ENCODE measurements around the gene TBX3.

TBX3 gene

GRCh38 chr12:114659084-114659483 lies 24.9 kb downstream of the TBX3 start:
- no peak for TF ChIP-seq CTCF (IDR thresholded peaks at IDR 0.05; ENCODE audit: low read depth, low read length)
- peaks cover 18% of the 10 kb centered on the region for H3K27me3 ChIP-seq (ENCODE audit: insufficient read depth, low read depth, severe bottlenecking)
- DNase-seq, result no peak
- H3K4me3 ChIP-seq (ENCODE audit: low read depth, low read length), result no peak overlapping the region
- H3K9me3 ChIP-seq (ENCODE audit: severe bottlenecking), result no peaks in the 10 kb centered on the region
- no peaks in the 10 kb centered on the region for H3K36me3 ChIP-seq
- H3K27ac ChIP-seq, result no peak overlapping the region

- H3K27ac ChIP-seq, result no peak overlapping the region
- H3K27me3 ChIP-seq (ENCODE audit: insufficient read depth, low read depth, severe bottlenecking), result peaks cover 16% of the 10 kb centered on the region
- no peak for TF ChIP-seq CTCF (IDR thresholded peaks at IDR 0.05; ENCODE audit: low read depth, low read length)
- no peaks in the 10 kb centered on the region for H3K9me3 ChIP-seq (ENCODE audit: severe bottlenecking)
- DNase-seq, result no peak
- H3K36me3 ChIP-seq, result no peaks in the 10 kb centered on the region
- H3K4me3 ChIP-seq (ENCODE audit: low read depth, low read length), result no peak overlapping the region
Observed at GRCh38 chr12:114658002-114658441, 26.0 kb downstream of the TBX3 start.

GRCh38 chr12:114657597-114657920 lies 26.4 kb downstream of the TBX3 start:
- H3K27me3 ChIP-seq (ENCODE audit: insufficient read depth, low read depth, severe bottlenecking), result peaks cover 13% of the 10 kb centered on the region
- H3K9me3 ChIP-seq (ENCODE audit: severe bottlenecking), result no peaks in the 10 kb centered on the region
- no peak for DNase-seq
- no peak overlapping the region for H3K27ac ChIP-seq
- no peak for TF ChIP-seq CTCF (IDR thresholded peaks at IDR 0.05; ENCODE audit: low read depth, low read length)
- H3K4me3 ChIP-seq (ENCODE audit: low read depth, low read length), result no peak overlapping the region
- H3K36me3 ChIP-seq, result no peaks in the 10 kb centered on the region

GRCh38 chr12:114656906-114657596 lies 26.9 kb downstream of the TBX3 start:
- TF ChIP-seq CTCF (IDR thresholded peaks at IDR 0.05; ENCODE audit: low read depth, low read length), result no peak
- H3K4me3 ChIP-seq (ENCODE audit: low read depth, low read length), result no peak overlapping the region
- peaks cover 13% of the 10 kb centered on the region for H3K27me3 ChIP-seq (ENCODE audit: insufficient read depth, low read depth, severe bottlenecking)
- no peaks in the 10 kb centered on the region for H3K36me3 ChIP-seq
- no peak overlapping the region for H3K27ac ChIP-seq
- no peak for DNase-seq
- no peaks in the 10 kb centered on the region for H3K9me3 ChIP-seq (ENCODE audit: severe bottlenecking)

GRCh38 chr12:114655934-114656749 lies 27.8 kb downstream of the TBX3 start:
- DNase-seq, result no peak
- Histone ChIP-seq H3K36me3 (no peaks in the 10 kb centered on the region), H3K4me3 (ENCODE audit: low read depth, low read length) (no peak overlapping the region), H3K27me3 (ENCODE audit: insufficient read depth, low read depth, severe bottlenecking) (peaks cover 11% of the 10 kb centered on the region), H3K9me3 (ENCODE audit: severe bottlenecking) (no peaks in the 10 kb centered on the region), H3K27ac (no peak overlapping the region)
- TF ChIP-seq CTCF (IDR thresholded peaks at IDR 0.05; ENCODE audit: low read depth, low read length), result no peak
